GM10248 (cell line): ENCODE data around the gene SHANK3.

Source experiments
- CTCF ChIA-PET: fragments of 300-600 bp; sonication (Branson Sonifier 250); formaldehyde crosslinking; extraction: SDS; loops from one replicate; lab custom pipeline; 2021; ENCODE audit warnings: antibody characterized with exemption; lab: Yijun Ruan, JAX
- POLR2A ChIA-PET: fragments of 350-650 bp; sonication (Branson Sonifier 250); formaldehyde crosslinking; extraction: SDS; loops from one replicate; lab custom pipeline; 2020; ENCODE audit warnings: antibody characterized with exemption; lab: Yijun Ruan, JAX
- DNase-seq: peaks from one replicate; pipeline ENCODE4 v3.0.0; 2012; ENCODE audit errors: extremely low spot score
- CTCF ChIP-seq: IDR thresholded peaks from 2 replicates; pipeline ENCODE4 v1.5.1; 2012; ENCODE audit warnings: mild to moderate bottlenecking, low read depth; ENCODE audit errors: extremely low read depth, missing control alignments, control extremely low read depth

Gene SHANK3

GRCh38 chr22:50715250-50715649 lies 42.6 kb downstream of the SHANK3 start:
- ChIA-PET POLR2A (no interaction called here), CTCF (no interaction called here)
- TF ChIP-seq CTCF: no peak
- DNase-seq: no peak

DNA sequence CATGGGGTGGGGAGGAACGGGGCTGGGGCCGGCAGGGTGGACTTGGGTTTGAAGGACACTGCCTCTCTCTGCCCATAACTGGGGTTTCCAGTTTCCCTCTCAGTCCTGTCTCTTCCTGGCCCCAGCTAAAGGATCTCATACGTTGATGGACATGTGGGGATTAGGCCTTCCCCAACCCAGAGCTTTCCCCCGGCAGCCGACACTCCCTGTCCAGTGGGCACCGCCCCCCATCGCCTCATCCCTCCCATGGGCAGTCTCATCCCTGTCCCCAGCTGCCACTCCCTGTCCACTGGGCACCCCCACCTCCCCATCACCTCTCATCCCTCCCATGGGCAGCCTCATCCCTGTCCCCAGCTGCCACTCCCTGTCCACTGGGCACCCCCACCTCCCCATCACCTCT lies 43.2 kb downstream of the SHANK3 start:
- POLR2A ChIA-PET: no interaction called here
- no peak for TF ChIP-seq CTCF
- CTCF ChIA-PET: no interaction called here
- no peak for DNase-seq

DNA sequence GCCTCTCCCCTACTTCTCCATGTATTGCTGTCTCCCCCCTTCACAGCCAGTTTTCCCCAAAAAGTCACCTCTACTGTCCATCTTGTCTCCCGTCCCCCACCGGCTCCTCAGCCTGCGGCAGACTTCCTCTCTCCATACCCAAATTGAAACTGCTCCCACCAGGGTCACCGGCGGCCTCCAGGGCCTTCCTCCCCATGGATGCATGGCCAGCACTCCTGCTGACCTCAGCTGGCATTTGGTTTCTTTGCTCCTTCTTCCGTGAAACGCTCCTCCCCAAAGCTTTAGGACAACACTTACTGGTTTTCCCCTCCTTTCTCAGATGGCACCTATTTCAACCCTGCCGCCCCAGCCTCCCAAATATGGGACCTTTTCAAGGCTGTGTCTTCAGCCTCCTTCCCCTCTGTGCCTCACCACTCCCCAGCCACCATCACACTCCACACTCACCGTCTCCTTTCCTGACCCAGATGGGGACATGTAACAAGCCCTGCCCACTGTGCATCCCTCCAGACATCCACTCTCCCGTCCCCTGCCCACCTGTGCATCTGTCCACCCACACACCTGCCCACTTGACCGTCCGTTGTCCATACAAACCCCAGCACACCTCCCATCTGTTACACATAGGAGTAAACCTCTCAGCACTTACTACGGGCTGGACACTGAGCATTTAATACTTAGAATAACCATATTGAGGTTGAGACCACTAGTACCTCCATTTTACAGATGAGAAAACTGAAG lies 43.8 kb downstream of the SHANK3 start:
- CTCF ChIA-PET: interaction anchor here (1.7 kb wide), 1 partner anchor 11 kb away, joined by 3 read pairs; no protein-coding TSS in a partner anchor
- DNase-seq: no peak
- POLR2A ChIA-PET: no interaction called here
- no peak for TF ChIP-seq CTCF

DNA sequence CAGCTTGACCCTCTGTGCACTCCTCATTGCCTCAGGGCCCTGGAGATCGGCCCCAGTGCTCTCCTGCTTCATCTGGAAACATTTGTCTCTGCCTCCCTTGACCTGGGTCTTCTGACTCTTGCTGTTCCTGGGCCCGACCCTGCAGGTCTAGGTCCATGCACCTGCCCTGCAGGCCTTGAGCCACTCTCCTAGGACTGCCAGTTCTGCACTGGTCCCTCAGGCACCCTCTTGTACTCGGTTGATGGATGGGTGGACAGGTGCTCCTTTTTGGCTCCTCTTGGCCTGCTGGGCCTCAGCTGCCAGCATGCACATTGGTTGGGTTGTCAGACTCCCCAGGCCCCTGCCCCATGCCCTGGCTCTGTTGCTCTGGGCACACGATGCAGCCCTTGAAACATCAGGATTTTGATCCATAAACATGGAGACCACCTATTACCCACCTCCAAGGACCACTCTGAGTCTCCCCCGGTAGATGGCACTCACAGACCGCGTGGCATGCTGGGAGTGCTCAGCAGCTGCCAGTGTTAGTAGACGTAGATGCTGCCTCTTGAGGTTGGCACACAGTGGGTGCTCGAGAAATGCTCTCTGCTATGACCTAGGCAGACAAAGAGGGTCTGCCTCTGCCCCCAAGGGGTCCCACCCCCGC lies 45.2 kb downstream of the SHANK3 start:
- no peak for DNase-seq
- ChIA-PET POLR2A (no interaction called here), CTCF (interaction anchor here (1.7 kb wide), 1 partner anchor 10 kb away, joined by 3 read pairs; no protein-coding TSS in a partner anchor)
- no peak for TF ChIP-seq CTCF

GRCh38 chr22:50718352-50718709 lies 45.7 kb downstream of the SHANK3 start:
- ChIA-PET CTCF (interaction anchor here (1.7 kb wide), 1 partner anchor 9 kb away, joined by 3 read pairs; no protein-coding TSS in a partner anchor), POLR2A (no interaction called here)
- no peak for DNase-seq
- TF ChIP-seq CTCF: no peak

- ChIA-PET POLR2A (no interaction called here), CTCF (no interaction called here)
- TF ChIP-seq CTCF: no peak
- DNase-seq: no peak
These were observed 47.2 kb downstream of the SHANK3 start for GRCh38 chr22:50719814-50720300.
